ENCODE measurements around the gene CLMP. TPM values are rescaled to one million over a fixed set of nuclear protein-coding genes. Genes with fewer than 3 reads are reported as not detected.

The CLMP gene
- polyA plus RNA-seq, 1 donor (not counting 4 experiments of a cell fraction or from before 2014, with no cell fraction given) = 2.7 TPM

- H3K9me1 ChIP-seq (ENCODE audit: control insufficient read depth, extremely low read depth, insufficient read depth, low read length) = no peaks in the 10 kb centered on the region
- H3K27me3 ChIP-seq (ENCODE audit: control insufficient read depth, extremely low read depth, insufficient read depth, low read length) = no peaks in the 10 kb centered on the region
- dilution Hi-C loops (cut with MboI; ENCODE audit: extremely low pct_ligation_motif_present, low sequenced_read_pairs) = no loop called here
- no peak overlapping the region for H3K27ac ChIP-seq (ENCODE audit: control insufficient read depth, insufficient read depth, low read length)
- DNase-seq (ENCODE audit: low read depth, low spot score) (no peak), FAIRE-seq (no peak)
- H3K79me2 ChIP-seq (ENCODE audit: control insufficient read depth, insufficient read depth, low read length) = no peaks in the 10 kb centered on the region
- H3K4me3 ChIP-seq (ENCODE audit: control insufficient read depth in 2 of 3, extremely low read depth in 1 of 3, insufficient read depth in 2 of 3, low read depth in 1 of 3, low read length in 3 of 3) = no peak overlapping the region
- no peaks in the 10 kb centered on the region for H3K36me3 ChIP-seq (ENCODE audit: control insufficient read depth in 2 of 2, extremely low read depth in 1 of 2, insufficient read depth in 2 of 2, low read length in 2 of 2)
- no peak for TF ChIP-seq EZH2 (IDR thresholded peaks at IDR 0.05; ENCODE audit: low read length)
- no peak for TF ChIP-seq CTCF (optimal IDR thresholded peaks at IDR 0.05 in 1 of 3, IDR thresholded peaks at IDR 0.05 in 1 of 3, conservative IDR thresholded peaks at IDR 0.05 in 1 of 3; ENCODE audit: extremely low read depth in 1 of 3, insufficient read depth in 2 of 3, low read length in 3 of 3)
- no peak overlapping the region for H3K4me2 ChIP-seq (ENCODE audit: control insufficient read depth, extremely low read depth, insufficient read depth, low read depth, low read length)
- H4K20me1 ChIP-seq (ENCODE audit: control insufficient read depth, extremely low read depth, insufficient read depth, low read length) = no peaks in the 10 kb centered on the region
- no peak overlapping the region for H2AFZ ChIP-seq (ENCODE audit: control insufficient read depth, low read length)
- no peak overlapping the region for H3K9ac ChIP-seq (ENCODE audit: control insufficient read depth, extremely low read depth, insufficient read depth, low read length)
- H3K9me3 ChIP-seq (ENCODE audit: control insufficient read depth, low read depth, low read length) = no peaks in the 10 kb centered on the region
- peaks cover 25% of the 10 kb centered on the region for H3K4me1 ChIP-seq (ENCODE audit: control insufficient read depth, extremely low read depth, insufficient read depth, low read length)
Measured at GRCh38 chr11:123216249-123216648, 21.2 kb upstream of the CLMP start.

- no peaks in the 10 kb centered on the region for H4K20me1 ChIP-seq (ENCODE audit: control insufficient read depth, extremely low read depth, insufficient read depth, low read length)
- H3K9ac ChIP-seq (ENCODE audit: control insufficient read depth, extremely low read depth, insufficient read depth, low read length) = no peak overlapping the region
- H3K36me3 ChIP-seq (ENCODE audit: control insufficient read depth in 2 of 2, extremely low read depth in 1 of 2, insufficient read depth in 2 of 2, low read length in 2 of 2) = no peaks in the 10 kb centered on the region
- no peaks in the 10 kb centered on the region for H3K79me2 ChIP-seq (ENCODE audit: control insufficient read depth, insufficient read depth, low read length)
- no peaks in the 10 kb centered on the region for H3K9me3 ChIP-seq (ENCODE audit: control insufficient read depth, low read depth, low read length)
- no peaks in the 10 kb centered on the region for H3K27me3 ChIP-seq (ENCODE audit: control insufficient read depth, extremely low read depth, insufficient read depth, low read length)
- no peak for DNase-seq (ENCODE audit: low read depth, low spot score)
- no peak overlapping the region for H2AFZ ChIP-seq (ENCODE audit: control insufficient read depth, low read length)
- H3K4me2 ChIP-seq (ENCODE audit: control insufficient read depth, extremely low read depth, insufficient read depth, low read depth, low read length) = no peak overlapping the region
- H3K9me1 ChIP-seq (ENCODE audit: control insufficient read depth, extremely low read depth, insufficient read depth, low read length) = no peaks in the 10 kb centered on the region
- dilution Hi-C loops (cut with MboI; ENCODE audit: extremely low pct_ligation_motif_present, low sequenced_read_pairs) = no loop called here
- no peak overlapping the region for H3K4me3 ChIP-seq (ENCODE audit: control insufficient read depth in 2 of 3, extremely low read depth in 1 of 3, insufficient read depth in 2 of 3, low read depth in 1 of 3, low read length in 3 of 3)
- no peak overlapping the region for H3K27ac ChIP-seq (ENCODE audit: control insufficient read depth, insufficient read depth, low read length)
- TF ChIP-seq CTCF (optimal IDR thresholded peaks at IDR 0.05 in 1 of 3, IDR thresholded peaks at IDR 0.05 in 1 of 3, conservative IDR thresholded peaks at IDR 0.05 in 1 of 3; ENCODE audit: extremely low read depth in 1 of 3, insufficient read depth in 2 of 3, low read length in 3 of 3) = no peak
- no peak for TF ChIP-seq EZH2 (IDR thresholded peaks at IDR 0.05; ENCODE audit: low read length)
- no peak for FAIRE-seq
- H3K4me1 ChIP-seq (ENCODE audit: control insufficient read depth, extremely low read depth, insufficient read depth, low read length) = peaks cover 27% of the 10 kb centered on the region
Measured at GRCh38 chr11:123214940-123215339, 19.9 kb upstream of the CLMP start.

All from keratinocyte (primary cell).